Measurements from ENCODE around the gene LAMB3. TPM values are rescaled to one million over a fixed set of nuclear protein-coding genes. Genes with fewer than 3 reads are reported as not detected.
A peak's percentile ranks its signal among the peaks of the same experiment; 100 is the strongest.

Gene LAMB3
- total RNA-seq, 1 experiment from 2014 or later: 0.85 TPM

GRCh38 chr1:209565759-209566678 lies 86.2 kb downstream of the LAMB3 start:
- POLR2A ChIA-PET: interaction anchor here (0.5 kb wide), 1 partner anchor 126 kb away, joined by 3 read pairs; no protein-coding TSS in a partner anchor
- Mint-ChIP-seq H3K4me1 (peaks cover 32% of the 10 kb centered on the region), H3K27ac (no peak overlapping the region)

More at GRCh38 chr1:209565759-209566678, 86.2 kb downstream of the LAMB3 start:
- Mint-ChIP-seq H3K4me3 (no peak overlapping the region), H3K27me3 (ENCODE audit: low read depth) (peaks cover 15% of the 10 kb centered on the region), H3K9me3 (no peaks in the 10 kb centered on the region), H3K36me3 (no peaks in the 10 kb centered on the region)
- CTCF ChIA-PET: interaction anchor here (0.6 to 5.8 kb wide), 55 partner anchors 9 to 1090 kb away, joined by 3 to 45 read pairs (median 4); partner anchors contain the start of genes CAMK1G and G0S2
- peak; percentile 94 for ATAC-seq
- peak; percentile 93 for DNase-seq (ENCODE audit: low spot score)
- TF ChIP-seq CREM (CRISPR knock-in tag; IDR thresholded peaks at IDR 0.05) (no peak), ELF4 (CRISPR knock-in tag; IDR thresholded peaks at IDR 0.05; ENCODE audit: low read depth) (no peak), ZNF396 (CRISPR knock-in tag; IDR thresholded peaks at IDR 0.05; ENCODE audit: borderline replicate concordance) (no peak), TCF7 (CRISPR knock-in tag; IDR thresholded peaks at IDR 0.05; ENCODE audit: low read depth) (no peak), CTCF (IDR thresholded peaks at IDR 0.05) (peak; percentile 65), PREB (CRISPR knock-in tag; IDR thresholded peaks at IDR 0.05; ENCODE audit: borderline replicate concordance) (no peak)

Small RNAs within 50 kb of the gene (microRNA-seq; reads per million reads assigned to microRNA genes)
- not detected for gene MIR4260 (ENCODE audit: borderline number of aligned reads)

Other genes starting within 250 kb of the LAMB3 start
- gene CAMK1G, start 68.7 kb downstream of the LAMB3 start, total RNA-seq (2021): 0.28 to 0.96 TPM (median 0.50 TPM) in 3 replicates
- 0.57 to 0.92 TPM (median 0.81 TPM) in 3 replicates for gene G0S2, start 23.0 kb upstream of the LAMB3 start, total RNA-seq (2021)
- gene HSD11B1, start 52.4 kb upstream of the LAMB3 start, total RNA-seq (2021): 0.41 TPM in 1 of 3 replicates, not detected in the others
- 0.55 to 0.74 TPM (median 0.71 TPM) in 3 replicates for gene TRAF3IP3, start 103.6 kb upstream of the LAMB3 start, total RNA-seq (2021)
- 4.1 to 4.6 TPM (median 4.4 TPM) in 3 replicates for gene C1orf74, start 132.1 kb upstream of the LAMB3 start, total RNA-seq (2021)
- 16.6 to 17.9 TPM (median 17.2 TPM) in 3 replicates for gene IRF6, start 153.7 kb upstream of the LAMB3 start, total RNA-seq (2021)
- gene UTP25, start 175.5 kb upstream of the LAMB3 start, total RNA-seq (2021): 4.8 to 5.5 TPM (median 5.3 TPM) in 3 replicates